ENCODE results near the gene SLC17A7. TPM values are rescaled to one million over a fixed set of nuclear protein-coding genes. Genes with fewer than 3 reads are reported as not detected.

SLC17A7 gene
- total and polyA plus RNA-seq, 2 donors (not counting 1 experiment from before 2014, with no cell fraction given): 0.60 to 0.89 TPM

DNA sequence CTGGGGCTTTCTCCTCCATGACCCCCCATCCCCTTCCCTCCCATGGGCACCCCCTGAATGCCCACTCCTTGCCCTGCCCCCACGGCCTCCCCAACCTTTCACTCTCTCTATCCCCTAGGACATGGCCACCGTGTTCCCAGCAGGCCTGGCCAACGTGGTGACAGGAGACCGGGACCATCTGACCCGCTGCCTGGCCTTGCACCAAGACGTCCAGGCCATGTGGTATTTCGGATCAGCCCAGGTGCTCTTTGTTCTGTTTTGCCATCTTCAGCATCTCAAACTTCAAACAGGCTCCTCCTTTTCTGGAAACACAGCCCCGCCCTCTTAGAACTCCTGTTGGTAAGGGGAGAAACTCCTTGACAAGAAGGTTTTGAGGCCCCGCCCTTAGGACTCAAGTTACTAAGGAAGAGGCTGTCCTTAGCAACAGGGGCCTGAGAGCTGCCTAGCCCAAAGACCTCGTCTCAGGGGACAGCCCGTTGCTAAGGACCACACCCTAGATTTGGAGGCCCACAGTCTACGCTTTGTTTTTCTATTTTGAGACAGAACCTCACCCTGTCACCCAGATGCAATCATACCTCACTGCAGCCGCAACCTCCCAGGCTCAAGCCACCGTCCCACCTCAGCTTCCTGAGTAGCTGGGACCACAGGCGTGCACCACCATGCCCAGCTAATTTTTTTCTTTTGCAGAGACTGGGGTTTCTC, 27.6 kb upstream of the SLC17A7 start:
- peak; percentile 75 for ATAC-seq (ENCODE audit: low read depth)
- 35% methylated on average over 13 of the region's 15 CpGs for WGBS (ENCODE audit: insufficient coverage)
- peak; percentile 98 for DNase-seq
- Histone ChIP-seq H3K4me1 (ENCODE audit: control insufficient read depth in 2 of 2, insufficient read depth in 2 of 2, low read length in 2 of 2) (peaks cover 44 to 57% of the 10 kb centered on the region in 2 donors), H3K4me3 (ENCODE audit: control extremely low read depth in 1 of 5, extremely low read depth in 1 of 5, insufficient read depth in 1 of 5, low read depth in 2 of 5, low read length in 4 of 5) (peak overlapping the region in 1 of 5 experiments; percentile 18), H3K36me3 (replicated peaks in 1 of 2; ENCODE audit: control extremely low read depth in 1 of 2, control insufficient read depth in 1 of 2, extremely low read depth in 1 of 2, insufficient read depth in 2 of 2, low read length in 1 of 2) (peaks cover 0 to 27% of the 10 kb centered on the region in 2 experiments), H3K9me3 (ENCODE audit: control extremely low read depth in 1 of 3, control insufficient read depth in 2 of 3, insufficient read depth in 1 of 3, low read length in 2 of 3) (peaks cover 0 to 17% (median 0%) of the 10 kb centered on the region in 3 donors), H2AFZ (ENCODE audit: insufficient read depth, low read depth, low read length, poor library complexity, severe bottlenecking) (no peak overlapping the region), H3K27me3 (replicated peaks in 1 of 4; ENCODE audit: control extremely low read depth in 1 of 4, control insufficient read depth in 3 of 4, insufficient read depth in 4 of 4, low read length in 3 of 4) (no peaks in the 10 kb centered on the region), H3K79me2 (ENCODE audit: control insufficient read depth, insufficient read depth, low read length) (peaks cover 10% of the 10 kb centered on the region), H3K27ac (ENCODE audit: low read length in 2 of 2) (peak overlapping the region; percentile 96 to 98), H3K4me2 (replicated peaks; ENCODE audit: low read depth, low read length, poor library complexity, severe bottlenecking) (peak overlapping the region; percentile 64), H3K9ac (ENCODE audit: low read length) (peak overlapping the region; percentile 23), H4K20me1 (ENCODE audit: control insufficient read depth, insufficient read depth, low read length, poor library complexity, severe bottlenecking) (no peaks in the 10 kb centered on the region)
- ChIA-PET CTCF (interaction anchor here (0.6 to 5.7 kb wide), 14 partner anchors 11 to 210 kb away, joined by 3 to 70 read pairs (median 5); partner anchors contain the start of genes ALDH16A1 and PIH1D1), POLR2A (interaction anchor here (0.6 to 3.5 kb wide), 16 partner anchors 16 to 371 kb away, joined by 3 to 57 read pairs (median 4); partner anchors contain the start of genes ALDH16A1, CD37, PIH1D1 and RPS11)
- Mint-ChIP-seq H3K9me3 (ENCODE audit: insufficient read depth) (no peaks in the 10 kb centered on the region), H3K27me3 (no peaks in the 10 kb centered on the region), H3K4me1 (peaks cover 41% of the 10 kb centered on the region), H3K27ac (peak overlapping the region; percentile 98), H3K4me3 (peak overlapping the region; percentile 74)
- intact Hi-C loops (cut with micrococcal nuclease): loop anchor here (1.0 kb wide), 6 partner anchors 16 to 243 kb away; partner anchors contain the start of genes ALDH16A1, KASH5 and RPL13A
- no peak for TF ChIP-seq EZH2 (IDR thresholded peaks at IDR 0.05; ENCODE audit: borderline replicate concordance, insufficient read depth, low read depth, low read length, poor library complexity, severe bottlenecking)
- TF ChIP-seq, protein P1, sequence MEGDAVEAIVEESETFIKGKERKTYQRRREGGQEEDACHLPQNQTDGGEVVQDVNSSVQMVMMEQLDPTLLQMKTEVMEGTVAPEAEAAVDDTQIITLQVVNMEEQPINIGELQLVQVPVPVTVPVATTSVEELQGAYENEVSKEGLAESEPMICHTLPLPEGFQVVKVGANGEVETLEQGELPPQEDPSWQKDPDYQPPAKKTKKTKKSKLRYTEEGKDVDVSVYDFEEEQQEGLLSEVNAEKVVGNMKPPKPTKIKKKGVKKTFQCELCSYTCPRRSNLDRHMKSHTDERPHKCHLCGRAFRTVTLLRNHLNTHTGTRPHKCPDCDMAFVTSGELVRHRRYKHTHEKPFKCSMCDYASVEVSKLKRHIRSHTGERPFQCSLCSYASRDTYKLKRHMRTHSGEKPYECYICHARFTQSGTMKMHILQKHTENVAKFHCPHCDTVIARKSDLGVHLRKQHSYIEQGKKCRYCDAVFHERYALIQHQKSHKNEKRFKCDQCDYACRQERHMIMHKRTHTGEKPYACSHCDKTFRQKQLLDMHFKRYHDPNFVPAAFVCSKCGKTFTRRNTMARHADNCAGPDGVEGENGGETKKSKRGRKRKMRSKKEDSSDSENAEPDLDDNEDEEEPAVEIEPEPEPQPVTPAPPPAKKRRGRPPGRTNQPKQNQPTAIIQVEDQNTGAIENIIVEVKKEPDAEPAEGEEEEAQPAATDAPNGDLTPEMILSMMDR (IDR thresholded peaks at IDR 0.05): no peak

DNA sequence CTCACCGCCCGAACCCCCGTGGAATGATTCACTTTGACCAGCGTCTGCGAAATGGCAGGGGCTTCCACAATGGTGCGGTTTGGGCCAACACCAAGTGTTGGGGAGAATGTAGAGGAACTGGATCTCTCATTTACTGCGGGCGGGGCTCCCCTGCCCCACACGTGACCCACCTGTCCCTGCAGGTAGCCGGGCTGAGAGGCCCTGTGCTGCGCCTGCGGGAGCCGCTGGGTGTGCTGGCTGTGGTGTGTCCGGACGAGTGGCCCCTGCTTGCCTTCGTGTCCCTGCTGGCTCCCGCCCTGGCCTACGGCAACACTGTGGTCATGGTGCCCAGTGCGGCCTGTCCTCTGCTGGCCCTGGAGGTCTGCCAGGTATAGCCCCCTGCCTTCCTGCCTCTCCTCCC, 26.9 kb upstream of the SLC17A7 start:
- no peaks in the 10 kb centered on the region for H3K9me3 Mint-ChIP-seq (ENCODE audit: insufficient read depth)
- Histone ChIP-seq H3K27me3 (replicated peaks in 1 of 4; ENCODE audit: control extremely low read depth in 1 of 4, control insufficient read depth in 3 of 4, insufficient read depth in 4 of 4, low read length in 3 of 4) (no peaks in the 10 kb centered on the region), H3K9ac (ENCODE audit: low read length) (peak overlapping the region; percentile 23), H3K4me1 (ENCODE audit: control insufficient read depth in 2 of 2, insufficient read depth in 2 of 2, low read length in 2 of 2) (peaks cover 38 to 50% of the 10 kb centered on the region in 2 donors), H3K4me3 (ENCODE audit: control extremely low read depth in 1 of 5, extremely low read depth in 1 of 5, insufficient read depth in 1 of 5, low read depth in 2 of 5, low read length in 4 of 5) (no peak overlapping the region), H3K9me3 (ENCODE audit: control extremely low read depth in 1 of 3, control insufficient read depth in 2 of 3, insufficient read depth in 1 of 3, low read length in 2 of 3) (peaks cover 0 to 17% (median 0%) of the 10 kb centered on the region in 3 donors), H4K20me1 (ENCODE audit: control insufficient read depth, insufficient read depth, low read length, poor library complexity, severe bottlenecking) (no peaks in the 10 kb centered on the region), H3K4me2 (replicated peaks; ENCODE audit: low read depth, low read length, poor library complexity, severe bottlenecking) (peak overlapping the region; percentile 64), H3K36me3 (replicated peaks in 1 of 2; ENCODE audit: control extremely low read depth in 1 of 2, control insufficient read depth in 1 of 2, extremely low read depth in 1 of 2, insufficient read depth in 2 of 2, low read length in 1 of 2) (peaks cover 0 to 30% of the 10 kb centered on the region in 2 experiments), H2AFZ (ENCODE audit: insufficient read depth, low read depth, low read length, poor library complexity, severe bottlenecking) (no peak overlapping the region), H3K27ac (ENCODE audit: low read length in 2 of 2) (peak overlapping the region; percentile 96 to 98), H3K79me2 (ENCODE audit: control insufficient read depth, insufficient read depth, low read length) (peaks cover 9% of the 10 kb centered on the region)
- 89% methylated on average over 17 of the region's 19 CpGs for WGBS (ENCODE audit: insufficient coverage)
- peak overlapping the region; percentile 98 for H3K27ac Mint-ChIP-seq
- H3K4me3 Mint-ChIP-seq: no peak overlapping the region
- ATAC-seq (ENCODE audit: low read depth) (no peak), DNase-seq (no peak)
- ChIA-PET CTCF (interaction anchor here (3.7 to 5.7 kb wide), 2 partner anchors 17 to 24 kb away, joined by 44 to 70 read pairs; partner anchors contain the start of genes ALDH16A1 and PIH1D1), POLR2A (interaction anchor here (3.2 kb wide), 1 partner anchor 128 kb away, joined by 14 read pairs; no protein-coding TSS in a partner anchor)
- TF ChIP-seq, protein P1 (IDR thresholded peaks at IDR 0.05): no peak
- TF ChIP-seq EZH2 (IDR thresholded peaks at IDR 0.05; ENCODE audit: borderline replicate concordance, insufficient read depth, low read depth, low read length, poor library complexity, severe bottlenecking): no peak
- no peaks in the 10 kb centered on the region for H3K27me3 Mint-ChIP-seq
- intact Hi-C loops (cut with micrococcal nuclease): no loop called here
- H3K4me1 Mint-ChIP-seq: peaks cover 35% of the 10 kb centered on the region
